LNCAP (cell line): Measurements from ENCODE around the gene IL18BP.

ENCODE experiments used
- TF ChIP-seq, protein P1 (sequence below): fragments of 450-650 bp; IDR thresholded peaks from 2 replicates; pipeline ENCODE4 v1.5.1; 2017; ENCODE audit warnings: mild to moderate bottlenecking

IL18BP gene

DNA sequence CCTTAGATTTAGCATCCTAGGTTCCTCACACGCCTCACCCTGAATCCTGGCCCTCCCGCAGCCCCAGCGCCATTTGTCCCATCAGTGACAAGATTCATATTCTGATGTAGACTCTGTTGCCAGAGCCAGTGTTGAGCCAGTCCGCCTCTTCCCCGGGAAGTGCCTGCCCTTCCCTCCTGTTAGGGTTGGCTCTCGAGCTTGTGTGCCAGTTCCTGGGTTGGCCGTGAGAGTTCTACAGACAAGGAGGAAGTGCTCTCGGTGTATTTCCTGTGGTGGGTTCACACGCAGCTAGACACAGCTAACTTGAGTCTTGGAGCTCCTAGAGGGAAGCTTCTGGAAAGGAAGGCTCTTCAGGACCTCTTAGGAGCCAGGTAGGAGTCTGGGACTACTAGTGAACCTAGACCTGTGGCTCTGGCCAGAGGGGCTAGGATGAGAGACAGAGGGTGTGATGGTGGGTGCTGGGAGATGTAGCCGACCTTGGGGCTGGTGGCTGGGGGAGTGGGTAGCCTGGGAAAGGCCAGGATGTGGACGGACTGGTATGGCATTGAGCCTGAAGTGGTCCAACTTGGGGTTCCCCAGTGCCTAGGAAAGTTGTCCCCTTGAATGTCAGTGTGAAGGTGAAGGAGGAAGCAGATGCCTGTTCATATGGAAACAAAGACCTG, at the start of gene IL18BP:
IL18BP (plus strand) TSS at position 261 of the 662 bp plus-strand sequence. CDS start 1,076 bp downstream, outside the sequence.
- TF ChIP-seq, protein P1, sequence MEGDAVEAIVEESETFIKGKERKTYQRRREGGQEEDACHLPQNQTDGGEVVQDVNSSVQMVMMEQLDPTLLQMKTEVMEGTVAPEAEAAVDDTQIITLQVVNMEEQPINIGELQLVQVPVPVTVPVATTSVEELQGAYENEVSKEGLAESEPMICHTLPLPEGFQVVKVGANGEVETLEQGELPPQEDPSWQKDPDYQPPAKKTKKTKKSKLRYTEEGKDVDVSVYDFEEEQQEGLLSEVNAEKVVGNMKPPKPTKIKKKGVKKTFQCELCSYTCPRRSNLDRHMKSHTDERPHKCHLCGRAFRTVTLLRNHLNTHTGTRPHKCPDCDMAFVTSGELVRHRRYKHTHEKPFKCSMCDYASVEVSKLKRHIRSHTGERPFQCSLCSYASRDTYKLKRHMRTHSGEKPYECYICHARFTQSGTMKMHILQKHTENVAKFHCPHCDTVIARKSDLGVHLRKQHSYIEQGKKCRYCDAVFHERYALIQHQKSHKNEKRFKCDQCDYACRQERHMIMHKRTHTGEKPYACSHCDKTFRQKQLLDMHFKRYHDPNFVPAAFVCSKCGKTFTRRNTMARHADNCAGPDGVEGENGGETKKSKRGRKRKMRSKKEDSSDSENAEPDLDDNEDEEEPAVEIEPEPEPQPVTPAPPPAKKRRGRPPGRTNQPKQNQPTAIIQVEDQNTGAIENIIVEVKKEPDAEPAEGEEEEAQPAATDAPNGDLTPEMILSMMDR = no peak

GRCh38 chr11:71949034-71949433, 49.7 kb upstream of the IL18BP start:
- TF ChIP-seq, protein P1 = no peak

- TF ChIP-seq, protein P1 = no peak
Measured at GRCh38 chr11:71951741-71952310, 46.9 kb upstream of the IL18BP start.

GRCh38 chr11:71955898-71956456, 42.7 kb upstream of the IL18BP start:
- TF ChIP-seq, protein P1 = no peak

DNA sequence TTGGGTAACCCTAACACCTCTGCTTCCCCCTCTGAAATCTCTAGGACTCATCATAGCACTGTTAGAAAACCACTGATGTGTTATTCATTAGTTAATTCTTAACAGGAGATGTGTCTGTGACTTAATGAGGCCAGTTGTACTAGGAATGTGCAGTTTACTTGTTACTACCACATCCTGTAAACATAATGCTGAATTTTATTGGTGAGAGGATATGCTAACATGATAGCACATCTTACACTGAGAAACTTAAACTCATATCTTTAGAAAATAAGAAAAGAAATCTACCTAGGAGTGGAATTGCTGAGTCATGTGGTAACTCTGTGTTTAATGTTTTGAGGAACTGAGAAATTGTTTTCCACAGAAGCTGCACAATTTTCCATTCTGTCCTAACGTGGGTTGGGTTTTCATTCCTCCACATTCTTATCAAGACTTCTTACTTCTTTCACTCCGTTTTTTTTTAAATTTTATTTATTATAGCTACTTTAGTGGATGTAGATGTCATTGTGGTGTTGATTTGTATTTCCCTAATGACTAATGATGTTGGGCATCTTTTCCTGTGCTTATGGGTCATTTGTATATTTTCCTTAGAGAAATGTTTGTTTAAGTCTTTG, 36.2 kb upstream of the IL18BP start:
- TF ChIP-seq, protein P1 = no peak

- TF ChIP-seq, protein P1 = no peak
Measured at GRCh38 chr11:71963468-71963867, 35.2 kb upstream of the IL18BP start.

GRCh38 chr11:71964641-71965040, 34.1 kb upstream of the IL18BP start:
- TF ChIP-seq, protein P1 = no peak
